Aorta (tissue), 5 donors: ENCODE measurements around the gene SLC1A2. TPM values are rescaled to one million over a fixed set of nuclear protein-coding genes. Genes with fewer than 3 reads are reported as not detected.

ENCODE experiments used
- ATAC-seq: fragments of 200-7000 bp; cut with Tn5 transposase; one replicate; pipeline ENCODE4 v1.9.1; 2022; ENCODE audit warnings: moderate library complexity; ENCODE audit not compliant: low FRiP score
- DNase-seq, 2 donors: peaks; one replicate each; pipeline ENCODE4 v3.0.0-alpha.2; 2020
- H3K27ac ChIP-seq, 2 donors: one replicate each; pipeline ENCODE4 v1.5.1; 2013; ENCODE audit warnings: low read length in 2 of 2, mild to moderate bottlenecking in 2 of 2, moderate library complexity in 2 of 2, control low read depth in 1 of 2, inconsistent platforms in 1 of 2, low read depth in 1 of 2
- H3K27me3 ChIP-seq, 2 donors: one replicate each; pipeline ENCODE4 v1.6.1; 2013; ENCODE audit warnings: control low read depth in 1 of 2, low read length in 1 of 2, mild to moderate bottlenecking in 1 of 2, moderate library complexity in 1 of 2; ENCODE audit not compliant: insufficient read depth in 2 of 2, control insufficient read depth in 1 of 2
- H3K36me3 ChIP-seq, 2 donors: one replicate each; pipeline ENCODE4 v1.6.1; 2013; ENCODE audit warnings: control low read depth in 1 of 2, low read length in 1 of 2, mild to moderate bottlenecking in 1 of 2; ENCODE audit not compliant: insufficient read depth in 2 of 2, control insufficient read depth in 1 of 2
- H3K4me1 ChIP-seq, 2 donors: one replicate each; pipeline ENCODE4 v1.6.1; 2013; ENCODE audit warnings: low read length in 2 of 2, control low read depth in 1 of 2, mild to moderate bottlenecking in 1 of 2, moderate library complexity in 1 of 2; ENCODE audit not compliant: insufficient read depth in 2 of 2, control insufficient read depth in 1 of 2
- H3K4me3 ChIP-seq, 2 donors: one replicate each; pipeline ENCODE4 v1.5.1; 2013; ENCODE audit warnings: low read length in 2 of 2, control low read depth in 1 of 2, mild to moderate bottlenecking in 1 of 2
- H3K9me3 ChIP-seq: one replicate; pipeline ENCODE4 v1.6.1; 2013; ENCODE audit warnings: mild to moderate bottlenecking, low read length; ENCODE audit not compliant: control insufficient read depth
- WGBS, 2 donors: extraction: QIAGEN DNeasy Blood & Tissue Kit; methylation state at CpG; one replicate each; pipeline ENCODE4 v1.1.7; 2013; 5-methylcytosine and 5-hydroxymethylcytosine counted together
- intact Hi-C, 2 donors: fragments of 100-400 bp; cut with DNase I; formaldehyde crosslinking; loops; one replicate each; pipeline versions ENCODE4 v1.14.2 to v1.15.0; 2022
- polyA plus RNA-seq, 2 donors: library from polyadenylated mRNA; stranded (reverse); fragments of 200-250 nt; gene quantifications; one replicate each; pipeline ENCODE4 v1.2.3, GENCODE V29; 2013
- total RNA-seq, 2 donors: library from RNA; stranded (reverse); fragmentation: NEBNext Ultra II Directional; extraction: Animal tissue kit (Norgen Biotek cat#: 25700); gene quantifications; one replicate each; pipeline ENCODE4 v1.2.1, GENCODE V29; 2021
- donor health status: healthy with polysubstance abuse.
- donor health status: Bipolar disorder and iron deficiency.
- donor health status: DM: no; HTN: no; CAD: no.
- donor health status: DM: no; HTN: no; CAD: no.
- donor health status: DM: yes; HTN: yes; CAD: no.

Gene SLC1A2
- total and polyA plus RNA-seq, 4 donors: 1.1 to 1.5 TPM; not detected in 2

- ATAC-seq (no peak), DNase-seq (no peak)
- Histone ChIP-seq H3K4me1 (no peaks in the 10 kb centered on the region), H3K36me3 (no peaks in the 10 kb centered on the region), H3K27ac (no peak overlapping the region), H3K9me3 (no peaks in the 10 kb centered on the region), H3K27me3 (no peaks in the 10 kb centered on the region), H3K4me3 (no peak overlapping the region)
- intact Hi-C loops: no loop called here
Observed at GRCh38 chr11:35324183-35324886, 95.0 kb downstream of the SLC1A2 start.

- intact Hi-C loops: no loop called here
- Histone ChIP-seq H3K4me1 (peaks cover 0 to 2% of the 10 kb centered on the region in 2 donors), H3K27me3 (no peaks in the 10 kb centered on the region), H3K27ac (no peak overlapping the region), H3K36me3 (no peaks in the 10 kb centered on the region), H3K4me3 (no peak overlapping the region), H3K9me3 (no peaks in the 10 kb centered on the region)
- WGBS, 2 donors: 89 to 90% methylated on average over 9 of the region's 9 CpGs
- ATAC-seq (no peak), DNase-seq (no peak)
Observed at GRCh38 chr11:35323076-35323868, 96.1 kb downstream of the SLC1A2 start.

- H3K4me3 ChIP-seq: no peak overlapping the region
- 82 to 84% methylated on average over 3 of the region's 3 CpGs for WGBS, 2 donors
- H3K27me3 ChIP-seq: no peaks in the 10 kb centered on the region
- peaks cover 0 to 2% of the 10 kb centered on the region in 2 donors for H3K4me1 ChIP-seq
- no peaks in the 10 kb centered on the region for H3K36me3 ChIP-seq
- no peak for ATAC-seq
- intact Hi-C loops: no loop called here
- no peak for DNase-seq
- H3K9me3 ChIP-seq: no peaks in the 10 kb centered on the region
- no peak overlapping the region for H3K27ac ChIP-seq
Observed at GRCh38 chr11:35322318-35322979, 96.9 kb downstream of the SLC1A2 start.

- DNase-seq (no peak), ATAC-seq (no peak)
- Histone ChIP-seq H3K36me3 (no peaks in the 10 kb centered on the region), H3K4me1 (peaks cover 0 to 2% of the 10 kb centered on the region in 2 donors), H3K27me3 (no peaks in the 10 kb centered on the region), H3K9me3 (no peaks in the 10 kb centered on the region), H3K4me3 (no peak overlapping the region), H3K27ac (no peak overlapping the region)
- intact Hi-C loops: no loop called here
- 75 to 80% methylated on average over 11 of the region's 11 CpGs for WGBS, 2 donors
Observed at GRCh38 chr11:35321532-35322317, 97.6 kb downstream of the SLC1A2 start.

GRCh38 chr11:35321111-35321510 lies 98.2 kb downstream of the SLC1A2 start:
- DNase-seq: no peak
- Histone ChIP-seq H3K36me3 (no peaks in the 10 kb centered on the region), H3K27me3 (no peaks in the 10 kb centered on the region), H3K27ac (no peak overlapping the region), H3K9me3 (no peaks in the 10 kb centered on the region), H3K4me3 (no peak overlapping the region), H3K4me1 (peaks cover 0 to 2% of the 10 kb centered on the region in 2 donors)
- intact Hi-C loops: no loop called here
- WGBS, 2 donors: 93% methylated on average over 2 of the region's 2 CpGs
- no peak for ATAC-seq

GRCh38 chr11:35318977-35319925 lies 100.1 kb downstream of the SLC1A2 start:
- intact Hi-C loops: loop anchor here in 1 of 2 donors (5.0 kb wide), 1 partner anchor 48 kb away; no protein-coding TSS in a partner anchor
- ATAC-seq: no peak

GRCh38 chr11:35318309-35318708 lies 101.0 kb downstream of the SLC1A2 start:
- DNase-seq: no peak
- ATAC-seq: no peak
- intact Hi-C loops: loop anchor here in 1 of 2 donors (5.0 kb wide), 1 partner anchor 49 kb away; no protein-coding TSS in a partner anchor
- H3K27ac ChIP-seq: no peak overlapping the region
- H3K9me3 ChIP-seq: no peaks in the 10 kb centered on the region
- no peaks in the 10 kb centered on the region for H3K27me3 ChIP-seq
- no peaks in the 10 kb centered on the region for H3K36me3 ChIP-seq
- 94 to 100% methylated on average over 1 of the region's 1 CpG for WGBS, 2 donors
- H3K4me1 ChIP-seq: peaks cover 0 to 2% of the 10 kb centered on the region in 2 donors
- no peak overlapping the region for H3K4me3 ChIP-seq

More at GRCh38 chr11:35318977-35319925, 100.1 kb downstream of the SLC1A2 start:
- no peak overlapping the region for H3K4me3 ChIP-seq
- H3K4me1 ChIP-seq: peaks cover 0 to 2% of the 10 kb centered on the region in 2 donors
- 57 to 62% methylated on average over 5 of the region's 5 CpGs for WGBS, 2 donors
- no peak for DNase-seq
- H3K27me3 ChIP-seq: no peaks in the 10 kb centered on the region
- no peak overlapping the region for H3K27ac ChIP-seq
- H3K36me3 ChIP-seq: no peaks in the 10 kb centered on the region
- no peaks in the 10 kb centered on the region for H3K9me3 ChIP-seq
